ENCODE results near the gene C6orf62.
"Not testable (repeated sequence)": the region's sequence is repeated elsewhere in the genome, so short reads cannot be mapped to it uniquely, and the experiment has no call there.

The C6orf62 gene

GRCh38 chr6:24723270-24723669 is 4.3 kb upstream of the C6orf62 start:
- DNase-seq (ENCODE audit: low read depth, low spot score): no peak
- ChIA-PET CTCF (no interaction called here), POLR2A (no interaction called here)
- TF ChIP-seq CTCF (IDR thresholded peaks at IDR 0.05; ENCODE audit: insufficient read depth, low read length, missing control alignments): no peak
- no peak overlapping the region for H3K4me3 ChIP-seq (ENCODE audit: low read depth, low read length)

DNA sequence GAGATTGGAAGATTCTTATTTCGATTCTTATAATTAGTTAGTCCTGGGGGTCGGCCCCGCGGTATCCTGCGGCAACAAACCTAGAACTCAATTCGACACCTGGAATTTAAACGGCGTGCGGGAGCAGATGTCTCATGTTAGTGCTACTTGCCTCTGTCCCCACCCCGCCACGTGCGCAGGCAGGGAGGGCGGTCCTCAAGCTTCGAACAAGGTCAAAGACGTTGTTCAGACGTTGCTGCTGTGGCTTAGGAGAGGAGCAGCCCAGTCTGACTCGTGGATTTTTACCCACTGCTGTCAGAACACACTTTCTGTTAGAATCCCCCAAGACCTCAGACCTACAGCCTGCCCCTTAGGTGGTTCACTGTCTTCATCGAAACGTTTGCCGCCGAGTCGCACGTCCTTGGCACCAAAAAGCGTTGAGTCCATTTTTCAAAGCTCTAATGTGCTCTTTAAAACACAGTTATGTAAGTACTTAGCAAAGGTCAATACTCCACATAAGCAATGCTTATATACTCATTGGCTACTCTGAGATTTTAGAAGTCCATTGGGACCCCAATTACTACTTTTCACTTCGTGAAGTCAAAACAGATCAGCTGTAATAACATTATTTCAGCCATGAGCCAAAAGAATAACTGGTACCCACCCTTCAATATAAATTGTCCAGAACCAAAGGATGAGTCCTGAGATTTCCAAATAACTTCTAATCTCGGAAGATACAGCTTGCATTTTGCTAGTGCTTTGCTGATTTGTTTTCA is 2.7 kb upstream of the C6orf62 start:
- ChIA-PET POLR2A (interaction anchor here (0.6 to 1.6 kb wide), 4 partner anchors 8 to 22 kb away, joined by 3 to 13 read pairs (median 5); no protein-coding TSS in a partner anchor), CTCF (interaction anchor here (0.9 to 1.7 kb wide), 3 partner anchors 20 to 138 kb away, joined by 4 to 7 read pairs (median 5); no protein-coding TSS in a partner anchor)
- no peak for TF ChIP-seq CTCF (IDR thresholded peaks at IDR 0.05; ENCODE audit: insufficient read depth, low read length, missing control alignments)
- H3K4me3 ChIP-seq (ENCODE audit: low read depth, low read length): peak overlapping the region; percentile 72
- peak; percentile 37 for DNase-seq (ENCODE audit: low read depth, low spot score)

DNA sequence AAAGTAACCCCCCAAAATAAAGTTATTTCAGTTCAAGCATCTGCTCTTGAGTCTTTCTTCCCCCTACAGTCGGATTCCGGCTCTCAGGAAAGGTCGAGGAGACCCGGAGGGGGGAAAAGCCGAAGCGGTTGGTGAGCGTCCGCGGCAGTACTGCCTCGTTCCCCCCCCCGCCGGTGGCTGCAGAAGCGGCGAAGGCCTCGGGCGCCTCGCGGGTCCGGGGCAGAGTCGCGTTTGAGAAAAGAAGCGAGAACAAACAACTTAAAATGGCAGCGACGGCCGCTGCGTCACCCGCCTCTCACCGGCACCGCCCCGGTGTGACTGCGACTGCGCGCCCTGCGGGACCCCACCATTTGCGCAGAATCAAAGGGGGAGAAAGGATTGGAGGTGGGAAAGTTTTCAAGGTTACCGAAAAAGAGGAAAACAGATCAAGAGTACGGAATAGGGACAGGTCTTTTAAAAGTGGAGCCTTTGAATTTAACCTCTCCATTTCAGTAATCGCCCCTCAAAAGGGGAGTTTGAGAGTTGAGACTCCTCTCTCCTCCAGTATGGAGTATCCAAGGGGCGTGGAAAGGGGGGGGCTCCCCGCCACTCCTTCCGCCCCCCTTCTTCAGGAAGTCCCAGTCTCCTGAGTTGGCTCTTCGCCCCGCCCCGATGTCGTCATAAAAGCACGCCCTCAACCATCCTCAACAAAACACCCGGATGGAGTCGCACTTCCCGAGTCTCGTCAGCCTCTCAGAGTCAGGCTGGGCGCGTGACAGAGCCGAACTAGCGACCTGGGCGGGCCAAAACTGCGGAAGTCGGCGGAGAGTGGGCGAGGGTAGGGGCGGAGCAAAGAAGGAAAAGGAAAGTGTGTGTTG is 1.9 kb upstream of the C6orf62 start:
- H3K4me3 ChIP-seq (ENCODE audit: low read depth, low read length): peak overlapping the region; percentile 91
- POLR2A ChIA-PET: interaction anchor here (0.6 to 1.9 kb wide), 5 partner anchors 9 to 54 kb away, joined by 3 to 13 read pairs (median 5); partner anchors contain the start of genes ACOT13 and TDP2
- peak; percentile 99 for DNase-seq (ENCODE audit: low read depth, low spot score)
- CTCF ChIA-PET: interaction anchor here (1.7 kb wide), 1 partner anchor 47 kb away, joined by 7 read pairs; no protein-coding TSS in a partner anchor
- TF ChIP-seq CTCF (IDR thresholded peaks at IDR 0.05; ENCODE audit: insufficient read depth, low read length, missing control alignments): no peak

DNA sequence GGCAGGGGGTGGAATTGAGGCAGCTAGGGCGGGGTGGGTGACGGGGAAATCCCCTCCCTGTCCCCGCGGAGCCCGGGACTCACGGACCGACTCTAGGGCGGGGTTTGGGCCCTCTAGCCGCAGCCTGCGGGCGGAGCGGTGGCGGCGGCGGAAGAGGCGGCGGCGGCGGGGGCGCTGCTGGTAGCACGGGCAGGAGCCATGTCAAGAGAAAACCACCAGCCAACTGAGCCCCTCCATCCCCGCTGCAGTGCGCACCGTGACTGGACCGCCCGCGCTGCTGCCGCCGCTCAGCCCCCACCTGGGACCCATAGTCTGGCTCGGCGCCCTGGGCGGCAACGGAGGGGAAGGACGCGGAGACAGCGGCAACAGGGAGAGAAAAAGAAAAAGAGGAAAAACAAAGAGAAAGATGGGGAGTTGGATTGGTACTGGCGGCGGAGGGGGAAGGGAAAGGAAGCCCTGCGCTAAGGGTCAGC is 1.2 kb upstream of the C6orf62 start:
- H3K4me3 ChIP-seq (ENCODE audit: low read depth, low read length): peak overlapping the region; percentile 91
- CTCF ChIA-PET: no interaction called here
- POLR2A ChIA-PET: interaction anchor here (0.7 to 1.9 kb wide), 5 partner anchors 18 to 568 kb away, joined by 3 to 8 read pairs (median 3); partner anchors contain the start of genes ACOT13 and TDP2
- DNase-seq (ENCODE audit: low read depth, low spot score): no peak
- TF ChIP-seq CTCF (IDR thresholded peaks at IDR 0.05; ENCODE audit: insufficient read depth, low read length, missing control alignments): no peak

GRCh38 chr6:24718449-24719124 is 367 bp downstream of the C6orf62 start:
- POLR2A ChIA-PET: interaction anchor here (1.1 to 1.9 kb wide), 5 partner anchors 10 to 52 kb away, joined by 3 to 8 read pairs (median 6); partner anchors contain the start of genes ACOT13 and TDP2
- DNase-seq (ENCODE audit: low read depth, low spot score): no peak
- H3K4me3 ChIP-seq (ENCODE audit: low read depth, low read length): peak overlapping the region; percentile 91
- CTCF ChIA-PET: interaction anchor here (0.7 to 1.8 kb wide), 3 partner anchors 9 to 138 kb away, joined by 3 to 4 read pairs (median 3); no protein-coding TSS in a partner anchor
- TF ChIP-seq CTCF (IDR thresholded peaks at IDR 0.05; ENCODE audit: insufficient read depth, low read length, missing control alignments): no peak

GRCh38 chr6:24716602-24717148 is 2.3 kb downstream of the C6orf62 start:
- not testable (repeated sequence) for DNase-seq (ENCODE audit: low read depth, low spot score)
- ChIA-PET POLR2A (interaction anchor here (1.0 kb wide), 1 partner anchor 13 kb away, joined by 4 read pairs; no protein-coding TSS in a partner anchor), CTCF (interaction anchor here (0.8 to 0.9 kb wide), 2 partner anchors 20 to 354 kb away, joined by 3 read pairs; no protein-coding TSS in a partner anchor)
- H3K4me3 ChIP-seq (ENCODE audit: low read depth, low read length): peak overlapping the region; percentile 91

All from AG04449 (cell line).